Myocyte (in vitro differentiated cells): ENCODE results near the gene MRPL50. TPM values are rescaled to one million over a fixed set of nuclear protein-coding genes. Genes with fewer than 3 reads are reported as not detected.
"Not testable (repeated sequence)": the region's sequence is repeated elsewhere in the genome, so short reads cannot be mapped to it uniquely, and the experiment has no call there.

Experiments used
- DNase-seq: peaks from one replicate; pipeline ENCODE4 v3.0.0-alpha.2; 2012; ENCODE audit warnings: low read depth
- total RNA-seq: library from RNA; depleted of rRNA; stranded (reverse); fragments of >200 nt; gene quantifications from 2 replicates; pipeline ENCODE4 v1.2.3, GENCODE V29; 2014

The MRPL50 gene
- total RNA-seq, 1 donor from 2014 or later = 20.2 TPM

DNA sequence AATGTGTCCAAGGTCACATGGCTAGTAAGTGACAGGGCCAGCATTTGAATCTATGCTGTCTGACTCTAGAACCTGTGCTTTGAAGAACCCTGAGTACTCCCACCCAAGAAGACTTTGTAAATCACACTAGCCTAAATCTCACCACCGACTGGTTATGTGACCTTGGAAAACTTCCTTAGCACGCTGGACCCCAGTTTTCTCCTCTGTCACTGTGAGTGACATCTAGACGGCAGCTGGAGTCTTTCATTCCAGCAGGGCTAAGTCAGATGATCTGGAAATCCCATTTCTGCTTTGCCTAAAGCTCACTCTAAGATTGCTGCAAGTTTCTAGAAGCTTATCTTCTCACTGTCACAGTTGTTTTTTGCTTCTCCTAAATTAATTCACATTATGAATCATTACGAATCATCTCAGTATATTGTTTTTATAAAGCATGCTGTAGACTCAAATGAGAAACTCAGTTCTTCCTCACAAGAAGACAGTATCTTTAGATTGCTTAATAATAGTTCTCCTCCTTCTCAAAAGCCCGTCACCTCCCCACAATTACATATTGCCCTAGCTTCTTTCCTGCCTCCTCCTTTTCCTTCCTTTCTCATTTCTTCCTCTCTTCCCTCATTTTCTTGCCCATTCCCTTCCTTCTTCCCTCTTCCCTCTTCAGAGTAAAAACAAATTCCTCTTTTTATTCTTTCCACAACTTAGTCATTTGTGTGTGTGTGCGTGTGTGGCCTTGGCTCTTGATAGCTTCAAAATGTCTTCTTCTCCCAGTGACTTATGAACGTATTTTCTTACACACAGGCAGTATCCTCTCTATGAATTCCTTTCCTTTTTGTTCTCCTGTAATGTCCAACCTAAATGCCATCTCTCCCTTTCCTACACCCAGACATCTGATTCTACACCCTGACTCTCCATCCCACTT, 20.4 kb upstream of the MRPL50 start:
- peak; percentile 65 for DNase-seq

DNA sequence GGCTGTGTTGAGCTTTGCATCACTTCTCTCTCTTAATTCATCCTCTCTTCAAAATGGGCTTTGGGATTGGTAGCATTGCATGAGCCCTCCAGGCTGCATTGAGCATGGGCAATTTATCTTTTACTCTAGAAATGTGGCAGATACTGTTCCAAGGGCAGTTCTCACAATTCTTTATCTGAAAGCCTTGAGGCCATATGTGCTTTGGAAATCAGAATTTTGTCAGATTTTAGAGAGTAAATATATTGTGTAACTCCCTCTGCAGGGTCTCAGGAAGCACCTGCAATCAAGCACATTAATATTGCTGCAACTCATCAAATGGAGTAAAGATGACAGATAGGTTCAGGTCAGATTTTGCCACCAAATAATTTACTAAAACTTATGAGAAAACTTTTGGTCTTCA, 19.6 kb upstream of the MRPL50 start:
- DNase-seq = no peak

DNA sequence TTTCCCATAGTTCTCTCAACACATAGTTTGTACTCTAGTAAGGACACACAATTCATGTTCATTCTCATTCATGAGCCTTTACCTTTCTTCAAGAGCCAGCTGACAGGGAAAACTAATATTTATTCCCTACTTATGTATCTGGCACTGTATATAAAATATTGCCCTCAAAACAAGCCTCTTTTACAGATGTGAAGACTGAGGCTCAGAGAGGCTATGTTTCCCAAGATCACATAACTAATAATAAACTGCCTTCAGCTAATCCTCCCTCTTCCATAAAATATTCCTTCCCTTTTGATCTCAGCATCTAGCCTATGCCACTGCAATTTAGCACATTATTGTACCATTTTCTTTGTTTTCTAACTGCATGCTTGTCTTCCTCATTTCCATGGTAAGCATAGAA, 19.0 kb upstream of the MRPL50 start:
- DNase-seq = no peak

DNA sequence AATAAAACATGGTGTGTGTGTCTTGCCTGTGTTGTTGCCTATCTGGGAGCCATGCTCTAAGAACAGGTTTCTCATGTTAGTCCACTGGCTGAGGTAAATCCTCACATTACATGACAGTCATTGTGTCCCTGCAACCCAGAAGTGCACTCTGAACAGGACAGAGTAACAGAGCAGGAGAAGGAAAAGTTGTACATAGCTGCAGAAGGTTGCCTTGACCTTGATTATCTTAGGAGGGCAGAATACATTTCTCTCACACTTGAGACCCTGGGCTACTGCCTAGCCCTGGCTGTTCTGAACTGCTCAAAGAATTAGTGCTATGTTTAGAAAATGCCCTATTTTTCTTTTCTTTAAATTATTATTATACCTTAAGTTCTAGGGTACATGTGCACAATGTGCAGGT, 17.2 kb upstream of the MRPL50 start:
- DNase-seq = no peak

DNA sequence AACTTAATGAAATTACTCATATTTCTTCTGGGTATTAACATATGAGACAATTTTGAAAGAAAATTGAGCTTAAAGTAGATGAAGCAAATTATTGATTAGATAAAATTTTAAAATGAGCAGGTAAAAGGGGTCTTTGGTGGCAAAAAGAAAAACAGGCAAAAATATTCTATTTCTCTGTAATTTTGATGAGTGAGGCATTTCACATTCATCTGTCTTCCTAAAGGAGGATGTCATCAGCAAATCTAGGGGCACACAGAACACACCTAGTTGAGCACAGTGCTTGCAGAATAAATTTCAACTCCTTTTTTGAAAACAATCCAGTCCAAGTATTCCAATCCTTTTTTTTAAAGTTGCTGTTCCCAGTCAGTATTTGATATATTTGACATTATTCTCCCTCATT, 16.4 kb upstream of the MRPL50 start:
- no peak for DNase-seq

DNA sequence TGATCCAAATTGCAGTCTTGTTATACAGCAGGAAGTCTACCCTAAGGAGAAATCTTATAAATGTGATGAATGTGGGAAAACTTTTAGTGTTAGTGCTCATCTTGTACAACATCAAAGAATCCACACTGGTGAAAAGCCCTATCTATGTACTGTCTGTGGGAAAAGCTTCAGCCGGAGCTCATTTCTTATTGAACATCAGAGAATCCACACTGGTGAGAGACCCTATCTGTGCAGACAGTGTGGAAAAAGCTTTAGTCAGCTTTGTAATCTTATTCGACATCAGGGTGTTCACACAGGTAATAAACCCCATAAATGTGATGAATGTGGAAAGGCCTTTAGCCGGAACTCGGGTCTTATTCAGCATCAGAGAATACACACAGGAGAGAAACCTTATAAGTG, 10.7 kb upstream of the MRPL50 start:
- peak; percentile 18 for DNase-seq

DNA sequence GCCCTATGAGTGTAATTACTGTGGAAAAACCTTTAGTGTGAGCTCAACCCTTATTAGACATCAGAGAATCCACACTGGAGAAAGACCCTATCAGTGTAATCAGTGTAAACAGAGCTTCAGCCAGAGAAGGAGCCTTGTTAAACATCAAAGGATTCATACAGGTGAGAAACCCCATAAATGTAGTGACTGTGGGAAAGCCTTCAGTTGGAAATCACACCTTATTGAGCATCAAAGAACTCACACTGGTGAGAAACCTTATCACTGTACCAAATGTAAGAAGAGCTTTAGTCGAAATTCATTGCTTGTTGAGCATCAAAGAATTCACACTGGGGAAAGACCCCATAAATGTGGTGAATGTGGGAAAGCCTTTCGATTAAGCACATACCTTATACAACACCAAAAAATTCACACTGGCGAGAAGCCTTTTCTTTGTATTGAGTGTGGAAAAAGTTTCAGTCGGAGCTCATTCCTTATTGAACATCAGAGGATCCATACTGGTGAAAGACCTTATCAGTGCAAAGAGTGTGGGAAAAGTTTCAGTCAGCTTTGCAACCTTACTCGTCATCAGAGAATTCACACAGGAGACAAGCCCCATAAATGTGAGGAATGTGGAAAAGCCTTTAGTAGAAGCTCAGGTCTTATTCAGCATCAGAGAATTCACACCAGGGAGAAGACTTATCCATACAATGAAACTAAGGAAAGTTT, 10.1 kb upstream of the MRPL50 start:
- no peak for DNase-seq

DNA sequence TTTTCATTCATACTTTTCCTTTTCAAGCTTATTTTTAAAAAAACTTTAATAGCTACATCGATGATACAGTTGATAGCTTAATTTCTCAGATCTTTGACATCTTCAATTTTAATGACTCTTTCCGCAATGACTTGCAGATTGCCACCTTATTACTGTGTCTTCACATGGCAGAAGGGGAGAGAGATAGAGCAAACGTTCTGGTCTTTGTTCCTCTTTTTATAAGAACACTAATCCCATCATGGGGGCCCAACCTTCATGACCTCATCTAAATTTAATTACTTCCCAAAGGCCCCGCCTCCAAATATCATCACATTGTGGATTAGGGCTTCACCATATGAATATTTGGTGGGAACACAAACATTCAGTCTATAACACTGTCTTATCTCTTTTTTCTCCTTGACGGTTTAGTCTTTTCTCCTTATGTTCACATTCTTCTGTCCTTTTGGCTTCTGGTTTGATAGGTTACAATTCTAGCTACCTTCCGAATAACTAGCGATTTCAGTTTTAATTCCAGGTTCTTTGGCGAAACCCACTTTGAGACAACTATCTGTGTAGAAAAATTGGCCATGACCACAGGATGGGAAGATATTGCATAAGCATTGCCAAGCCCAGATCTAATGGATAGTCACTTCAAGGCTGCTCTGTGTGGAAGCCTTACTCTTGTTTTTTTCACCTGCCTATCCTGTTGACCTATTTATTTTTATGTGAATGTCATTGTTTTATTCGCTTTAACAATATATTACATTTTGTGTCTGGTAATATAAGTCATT, 5.3 kb upstream of the MRPL50 start:
- DNase-seq = no peak

DNA sequence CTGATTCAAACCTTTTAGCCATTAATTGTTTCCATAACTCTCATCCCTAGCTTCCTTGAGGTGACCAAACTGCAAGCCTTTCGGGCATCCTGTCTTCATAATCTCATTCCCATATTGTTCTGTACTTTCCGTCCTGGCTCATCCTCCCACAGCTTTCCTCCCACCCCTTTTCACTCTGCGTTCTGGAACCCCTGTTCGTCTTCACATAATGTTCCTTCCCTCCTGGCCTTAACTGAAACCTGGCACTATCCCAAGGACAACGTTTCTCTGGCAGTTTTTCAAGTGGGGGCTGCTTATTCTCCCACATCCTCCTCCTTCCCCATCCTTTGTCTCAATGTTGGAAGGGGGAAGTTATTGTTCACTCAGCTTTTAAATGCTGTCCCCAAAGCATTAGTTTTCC, 1.7 kb upstream of the MRPL50 start:
- no peak for DNase-seq

DNA sequence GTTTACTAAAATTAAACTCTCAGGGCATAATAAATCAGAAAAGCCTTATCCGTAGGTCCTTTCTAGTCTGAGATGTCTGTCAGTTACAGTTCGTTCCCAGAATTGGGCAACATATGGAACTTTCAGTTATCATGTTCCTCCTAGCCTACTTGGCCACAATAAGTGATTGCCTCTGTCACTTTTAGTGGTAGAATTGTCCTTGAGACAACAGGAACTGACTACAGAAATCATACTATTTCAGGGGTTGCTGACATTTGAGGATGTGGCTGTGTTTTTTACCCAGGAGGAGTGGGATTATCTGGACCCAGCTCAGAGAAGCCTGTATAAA, 1.2 kb upstream of the MRPL50 start:
- no peak for DNase-seq

DNA sequence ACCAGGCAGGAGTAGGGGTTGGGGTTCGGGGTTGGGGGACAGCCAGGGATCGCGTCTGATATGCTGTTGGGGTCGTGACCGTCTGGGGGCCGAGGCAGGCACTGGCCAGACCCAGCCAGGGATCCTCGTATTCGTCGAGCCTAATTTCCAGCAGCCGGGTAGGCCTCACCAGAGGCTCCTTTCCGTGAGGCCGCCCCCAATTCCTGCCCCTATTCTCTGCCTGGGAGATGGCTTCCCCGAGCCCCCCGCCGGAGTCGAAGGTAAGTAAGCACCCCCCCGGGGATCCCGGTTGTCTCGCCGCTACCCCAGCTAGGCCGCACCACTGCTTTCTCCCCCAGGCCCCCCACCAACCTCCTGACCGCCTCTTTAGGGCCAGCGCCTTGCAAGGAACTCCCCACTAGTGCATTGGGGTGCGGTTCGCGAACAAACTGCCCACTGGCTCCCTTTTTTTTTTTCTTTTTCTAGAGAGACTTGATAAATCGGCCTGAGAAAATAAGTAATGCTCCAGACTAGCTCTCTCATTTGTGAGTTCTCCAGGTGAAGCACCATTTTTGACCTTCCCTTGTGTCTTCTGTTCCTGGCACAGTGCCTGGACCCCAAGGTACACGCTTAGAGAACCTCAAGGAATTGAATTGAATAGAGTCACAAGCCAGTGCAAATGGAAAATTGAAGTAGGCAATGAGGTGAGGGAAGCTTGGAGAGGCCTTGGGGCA, 668 bp upstream of the MRPL50 start:
- DNase-seq = peak; percentile 20

DNA sequence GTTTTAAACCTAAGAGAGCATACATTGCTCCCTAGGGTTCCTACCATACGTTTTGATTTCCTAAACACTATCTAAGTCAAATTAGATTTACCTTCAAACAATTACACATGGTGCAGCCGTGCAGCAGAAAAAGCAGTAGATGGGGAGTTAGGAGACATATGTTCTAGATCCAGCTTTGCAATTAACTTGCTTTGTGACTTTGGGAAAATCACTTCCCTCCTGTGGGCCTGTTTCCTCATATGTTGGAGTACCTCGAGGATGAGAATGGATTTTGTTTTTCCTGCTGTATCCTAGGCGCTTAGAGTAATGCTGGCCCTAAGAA, 711 bp downstream of the MRPL50 start:
- peak; percentile 18 for DNase-seq

DNA sequence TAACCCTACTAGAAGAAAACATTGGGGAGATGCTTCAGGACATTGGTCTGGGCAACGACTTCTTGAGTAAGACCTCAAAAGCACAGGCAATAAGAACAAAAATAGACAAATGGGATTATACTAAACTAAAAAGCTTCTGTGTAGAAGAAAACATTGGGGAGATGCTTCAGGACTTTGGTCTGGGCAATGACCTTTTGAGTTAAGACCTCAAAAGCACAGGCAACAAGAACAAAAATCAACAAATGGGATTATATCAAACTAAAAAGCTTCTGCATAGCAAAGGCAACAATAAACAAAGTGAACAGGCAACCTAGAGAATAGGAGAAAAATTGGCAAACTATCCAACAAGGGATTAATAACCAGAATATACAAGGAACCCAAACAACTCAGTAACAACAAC, 3.7 kb downstream of the MRPL50 start:
- DNase-seq = no peak

DNA sequence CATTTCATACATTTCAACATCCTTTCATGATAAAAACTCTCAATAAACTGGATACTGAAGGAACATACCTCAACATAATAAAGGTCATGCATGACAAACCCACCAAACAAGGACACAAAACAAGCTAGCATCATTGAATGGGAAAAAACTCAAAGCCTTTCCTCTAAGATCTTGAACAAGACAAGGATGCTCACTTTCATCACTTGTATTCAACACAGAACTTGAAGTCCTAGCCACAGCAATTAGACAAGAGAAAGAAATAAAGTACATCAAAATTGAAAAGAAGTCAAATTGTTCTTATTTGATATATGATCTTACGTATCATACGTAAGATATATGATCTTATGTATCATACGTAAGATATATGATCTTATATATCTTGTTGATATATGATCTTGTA, 5.3 kb downstream of the MRPL50 start:
- no peak for DNase-seq

DNA sequence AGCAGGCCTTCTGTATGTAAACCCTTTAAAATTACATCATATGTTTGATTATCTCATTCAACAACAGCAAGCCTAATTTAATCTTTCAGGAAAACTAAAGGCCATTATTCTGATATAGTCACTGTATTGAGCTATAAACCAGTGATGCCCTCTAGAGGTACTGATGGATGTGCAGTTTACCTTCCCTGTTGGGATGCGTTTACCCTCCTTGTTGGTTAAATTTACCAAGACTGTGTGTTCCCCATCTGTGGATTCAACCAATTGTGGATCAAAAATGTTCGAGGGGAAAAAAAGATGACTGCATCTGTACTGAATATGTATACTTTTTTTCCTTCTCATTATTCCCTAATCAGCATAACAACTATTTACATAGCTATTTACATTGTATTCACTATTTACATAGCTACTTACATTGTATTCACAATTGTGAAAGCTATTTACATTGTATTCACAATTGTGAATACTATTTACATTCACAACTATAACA, 9.9 kb downstream of the MRPL50 start:
- no peak for DNase-seq

DNA sequence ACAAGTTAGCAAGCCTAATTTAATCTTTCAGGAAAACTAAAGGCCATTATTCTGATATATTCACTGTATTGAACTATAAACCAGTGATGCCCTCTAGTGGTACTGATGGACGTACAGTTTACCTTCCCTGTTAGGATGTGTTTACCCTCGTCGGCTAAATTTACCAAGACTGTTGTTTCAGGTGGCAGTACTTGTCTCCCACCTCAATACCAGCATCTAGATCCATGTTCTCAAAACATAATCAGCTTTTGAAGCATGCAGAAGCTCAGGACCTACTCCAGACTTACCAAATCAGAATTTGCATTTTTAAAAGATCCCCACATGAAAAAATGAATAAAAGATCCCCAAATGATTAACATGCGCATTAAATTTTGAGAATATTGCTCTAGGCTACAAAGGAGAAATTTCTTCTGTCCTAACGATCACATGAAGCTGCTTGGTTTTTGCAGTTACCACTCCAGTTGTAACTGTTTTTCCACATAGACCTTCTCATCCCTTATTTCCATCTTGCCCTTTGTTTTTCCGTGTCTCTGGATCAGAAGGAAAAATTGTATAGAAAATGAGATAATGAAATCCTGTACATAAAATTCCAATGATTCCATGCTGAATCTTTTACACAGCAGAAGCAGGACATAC, 10.4 kb downstream of the MRPL50 start:
- DNase-seq = peak; percentile 52

DNA sequence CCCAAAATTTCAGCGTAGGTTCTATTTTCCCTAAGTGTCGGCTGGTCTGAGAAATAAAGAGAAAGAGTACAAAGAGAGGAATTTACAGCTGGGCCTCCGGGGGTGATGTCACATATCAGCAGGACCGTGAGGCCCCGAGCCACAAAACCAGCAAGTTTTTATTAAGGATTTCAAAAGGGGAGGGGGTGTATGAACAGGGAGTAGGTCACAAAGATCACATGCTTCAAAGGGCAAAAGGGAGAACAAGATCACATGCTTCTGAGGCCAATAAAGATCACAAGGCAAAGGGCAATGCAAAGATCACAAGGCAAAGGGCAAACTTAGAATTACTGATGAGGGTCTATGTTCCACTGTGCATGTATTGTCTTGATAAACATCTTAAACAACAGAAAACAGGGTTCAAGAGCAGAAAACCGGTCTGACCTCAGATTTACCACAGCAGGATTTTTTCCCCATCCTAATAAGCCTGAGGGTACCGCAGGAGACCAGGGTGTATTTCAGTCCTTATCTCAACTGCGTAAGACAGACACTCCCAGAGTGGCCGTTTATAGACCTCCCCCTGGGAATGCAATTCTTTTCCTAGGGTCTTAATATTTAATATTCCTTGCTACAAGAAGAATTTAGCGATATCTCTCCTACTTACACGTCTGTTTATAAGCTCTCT, 13.4 kb downstream of the MRPL50 start, which contains the start of gene BAAT:
Gene BAAT, minus strand, starts transcription at position 134 of the 664 bp plus-strand sequence. CDS start 13,602 bp downstream, outside the sequence.
- not testable (repeated sequence) for DNase-seq

DNA sequence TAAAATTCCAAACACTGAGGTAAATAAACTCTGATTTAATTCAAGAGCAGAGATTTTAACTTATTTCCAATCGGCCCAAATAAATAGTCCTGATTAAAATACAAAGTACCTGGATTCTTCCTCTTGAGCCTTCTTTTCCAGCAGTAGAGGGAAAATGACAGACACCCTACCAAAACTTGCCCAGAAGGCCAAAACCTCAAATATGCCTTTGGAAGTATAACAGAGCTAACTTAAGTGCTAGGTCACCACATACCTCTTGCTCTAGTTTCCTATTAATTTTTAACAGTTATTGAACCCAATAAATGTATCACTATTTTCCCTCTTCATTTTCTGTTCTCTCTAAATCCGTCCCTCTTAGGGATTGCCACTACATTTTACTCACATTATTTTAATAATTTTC, 15.1 kb downstream of the MRPL50 start:
- DNase-seq = peak; percentile 17

DNA sequence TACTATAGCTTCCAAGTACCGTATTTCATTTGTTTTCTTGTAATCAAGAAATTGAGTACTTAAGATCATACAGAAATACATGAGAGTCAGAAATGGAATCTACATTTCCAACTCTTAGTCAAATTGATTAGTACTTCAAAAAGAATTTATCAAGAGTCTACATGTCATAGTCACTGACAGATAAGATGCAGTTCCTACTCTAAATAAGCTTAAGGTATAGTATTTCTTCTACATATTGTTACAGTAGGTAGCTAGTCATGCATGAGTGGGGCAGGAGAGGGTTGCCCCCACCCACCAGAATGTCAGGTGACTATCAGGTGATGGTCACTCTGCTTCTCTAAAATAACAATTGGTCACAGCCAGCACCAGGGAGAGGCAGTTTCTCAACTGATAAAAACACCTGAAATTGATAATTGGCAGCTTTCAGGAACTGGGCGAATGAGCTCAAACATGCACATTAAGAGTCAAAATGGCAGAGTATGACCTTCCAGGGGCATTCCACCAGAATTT, 16.5 kb downstream of the MRPL50 start:
- no peak for DNase-seq

DNA sequence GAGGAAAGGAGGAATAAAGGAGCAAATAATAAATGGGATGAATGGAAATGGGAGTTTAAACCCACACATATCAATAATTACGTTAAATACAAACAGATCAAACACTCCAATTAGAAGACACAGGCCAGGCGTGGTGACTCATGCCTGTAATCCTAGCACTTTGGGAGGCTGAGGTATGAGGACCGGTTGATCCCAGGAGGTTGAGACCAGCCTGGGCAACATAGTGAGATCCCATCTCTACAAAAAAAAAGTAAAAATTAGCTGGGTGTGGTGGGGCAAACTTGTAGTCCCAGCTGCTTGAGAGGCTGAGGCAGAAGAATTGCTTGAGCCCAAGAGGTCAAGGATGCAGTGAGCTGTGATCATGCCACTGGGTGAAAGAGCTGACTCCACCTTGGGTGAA, 17.3 kb downstream of the MRPL50 start:
- no peak for DNase-seq
